Peyer's patch (tissue), 4 donors: ENCODE measurements around the gene SEMA5A. TPM values are rescaled to one million over a fixed set of nuclear protein-coding genes. Genes with fewer than 3 reads are reported as not detected.

Experiments used
- DNase-seq, 3 donors: peaks; one replicate each; pipeline ENCODE4 v3.0.0-alpha.2; 2017 to 2019
- H3K27ac ChIP-seq, 4 donors: fragments of 200-600 bp; sonication (generic); one replicate each; pipeline ENCODE4 v1.5.1; 2016 to 2019
- H3K27me3 ChIP-seq, 2 donors: fragments of 200-600 bp; sonication (generic); one replicate each; pipeline ENCODE4 v1.5.1; 2019
- H3K36me3 ChIP-seq, 3 donors: fragments of 200-600 bp; sonication (generic); one replicate each; pipeline ENCODE4 v1.5.1; 2016 to 2019
- H3K4me1 ChIP-seq, 4 donors: fragments of 200-600 bp; sonication (generic); one replicate each; pipeline ENCODE4 v1.5.1; 2016 to 2019
- H3K4me3 ChIP-seq, 4 donors: fragments of 200-600 bp; sonication (generic); 1 replicate in 3 of 4; 2 replicates in 1 of 4; pipeline ENCODE4 v1.5.1; 2016 to 2019; ENCODE audit warnings: mild to moderate bottlenecking in 1 of 4
- H3K9me3 ChIP-seq, 4 donors: fragments of 200-600 bp; sonication (generic); one replicate each; pipeline ENCODE4 v1.5.1; 2016 to 2019; ENCODE audit warnings: mild to moderate bottlenecking in 1 of 4
- CTCF ChIP-seq, 6 experiments: fragments of 450-650 bp in 4 of 6; fragments of 200-600 bp in 2 of 6; sonication (generic) in 1 of 6; IDR thresholded peaks; one replicate each; pipeline ENCODE4 v1.5.1; 2017 to 2019; ENCODE audit warnings: antibody characterized with exemption in 6 of 6, mild to moderate bottlenecking in 3 of 6, moderate library complexity in 1 of 6
- POLR2A ChIP-seq, 2 donors: fragments of 450-650 bp; IDR thresholded peaks; one replicate each; pipeline ENCODE4 v1.5.1; 2017; ENCODE audit warnings: antibody characterized with exemption in 2 of 2, mild to moderate bottlenecking in 2 of 2, moderate library complexity in 2 of 2
- total RNA-seq, 4 donors: library from RNA; depleted of rRNA; stranded (reverse); fragments of >200 nt; gene quantifications; one replicate each; pipeline ENCODE4 v1.1.0, GENCODE V29; 2016

Gene SEMA5A
- total RNA-seq, 4 donors from 2014 or later: 11.6 to 22.5 (median 18.2) TPM

- H3K4me1 ChIP-seq: no peaks in the 10 kb centered on the region
- no peaks in the 10 kb centered on the region for H3K27me3 ChIP-seq
- H3K27ac ChIP-seq: no peak overlapping the region
- H3K36me3 ChIP-seq: no peaks in the 10 kb centered on the region
- TF ChIP-seq POLR2A (IDR thresholded peaks at IDR 0.05) (no peak), CTCF (IDR thresholded peaks at IDR 0.05) (no peak)
- H3K4me3 ChIP-seq: no peak overlapping the region
- DNase-seq: no peak
- no peaks in the 10 kb centered on the region for H3K9me3 ChIP-seq
Measured at GRCh38 chr5:9462109-9462508, 83.8 kb downstream of the SEMA5A start.

- Histone ChIP-seq H3K4me1 (no peaks in the 10 kb centered on the region), H3K27me3 (no peaks in the 10 kb centered on the region), H3K4me3 (no peak overlapping the region), H3K27ac (no peak overlapping the region), H3K36me3 (no peaks in the 10 kb centered on the region), H3K9me3 (no peaks in the 10 kb centered on the region)
- no peak for TF ChIP-seq CTCF (IDR thresholded peaks at IDR 0.05)
- no peak for TF ChIP-seq POLR2A (IDR thresholded peaks at IDR 0.05)
- DNase-seq: no peak
Measured at GRCh38 chr5:9460885-9461645, 84.8 kb downstream of the SEMA5A start.

GRCh38 chr5:9456435-9457042, 89.3 kb downstream of the SEMA5A start:
- TF ChIP-seq POLR2A (IDR thresholded peaks at IDR 0.05) (no peak), CTCF (IDR thresholded peaks at IDR 0.05) (no peak)
- no peaks in the 10 kb centered on the region for H3K36me3 ChIP-seq
- no peaks in the 10 kb centered on the region for H3K4me1 ChIP-seq
- H3K4me3 ChIP-seq: no peak overlapping the region
- H3K9me3 ChIP-seq: no peaks in the 10 kb centered on the region
- H3K27ac ChIP-seq: no peak overlapping the region
- no peaks in the 10 kb centered on the region for H3K27me3 ChIP-seq
- DNase-seq: no peak

GRCh38 chr5:9455826-9456434, 89.9 kb downstream of the SEMA5A start:
- Histone ChIP-seq H3K4me1 (no peaks in the 10 kb centered on the region), H3K36me3 (no peaks in the 10 kb centered on the region), H3K27ac (no peak overlapping the region), H3K4me3 (no peak overlapping the region), H3K27me3 (no peaks in the 10 kb centered on the region), H3K9me3 (no peaks in the 10 kb centered on the region)
- no peak for DNase-seq
- TF ChIP-seq CTCF (IDR thresholded peaks at IDR 0.05) (no peak), POLR2A (IDR thresholded peaks at IDR 0.05) (no peak)

GRCh38 chr5:9454491-9454890, 91.4 kb downstream of the SEMA5A start:
- Histone ChIP-seq H3K4me3 (peak overlapping the region in 1 of 4 donors; percentile 10), H3K27ac (peak overlapping the region in 2 of 4 donors; percentile 41 to 67), H3K4me1 (no peaks in the 10 kb centered on the region), H3K9me3 (no peaks in the 10 kb centered on the region), H3K36me3 (no peaks in the 10 kb centered on the region), H3K27me3 (no peaks in the 10 kb centered on the region)
- TF ChIP-seq POLR2A (IDR thresholded peaks at IDR 0.05) (no peak), CTCF (IDR thresholded peaks at IDR 0.05) (no peak)
- no peak for DNase-seq
